T47D (cell line): ENCODE measurements around the gene WNT10A.

Source experiments
- DNase-seq, 2 experiments: peaks; one replicate each; pipeline versions ENCODE4 v3.0.0 to v3.0.0-alpha.2; 2011 to 2012; ENCODE audit warnings: low read depth in 1 of 2, low spot score in 1 of 2
- JUND ChIP-seq: IDR thresholded peaks from 2 replicates; pipeline ENCODE4 v1.6.1; 2012; ENCODE audit warnings: low read depth
- in situ Hi-C: cut with HindIII; loops from 2 replicates; pipeline ENCODE4 v1.10.0; 2016; ENCODE audit warnings: low sequenced_read_pairs, low pct_unique_long_range_greater_than_20kb

WNT10A gene

GRCh38 chr2:218882866-218883366, 2.3 kb downstream of the WNT10A start:
- no peak for DNase-seq
- in situ Hi-C loops, result no loop called here
- TF ChIP-seq JUND, result no peak

- in situ Hi-C loops, result no loop called here
- no peak for DNase-seq
- TF ChIP-seq JUND, result no peak
These were observed 3.1 kb downstream of the WNT10A start for GRCh38 chr2:218883491-218884490.

GRCh38 chr2:218884519-218884918, 3.9 kb downstream of the WNT10A start:
- DNase-seq, result no peak
- TF ChIP-seq JUND, result no peak
- in situ Hi-C loops, result no loop called here

GRCh38 chr2:218885981-218886947, 5.6 kb downstream of the WNT10A start:
- in situ Hi-C loops, result no loop called here
- no peak for DNase-seq
- TF ChIP-seq JUND, result no peak

- no peak for DNase-seq
- no peak for TF ChIP-seq JUND
- in situ Hi-C loops, result no loop called here
These were observed 6.4 kb downstream of the WNT10A start for GRCh38 chr2:218887079-218887478.

- no peak for DNase-seq
- no peak for TF ChIP-seq JUND
- in situ Hi-C loops, result no loop called here
These were observed 7.7 kb downstream of the WNT10A start for GRCh38 chr2:218888341-218888740.

- no peak for DNase-seq
- in situ Hi-C loops, result no loop called here
- TF ChIP-seq JUND, result no peak
These were observed 9.3 kb downstream of the WNT10A start for GRCh38 chr2:218889937-218890336.

- DNase-seq, result no peak
- in situ Hi-C loops, result no loop called here
- no peak for TF ChIP-seq JUND
These were observed 9.7 kb downstream of the WNT10A start for GRCh38 chr2:218890369-218890768.

- in situ Hi-C loops, result no loop called here
- no peak for TF ChIP-seq JUND
- DNase-seq, result no peak
These were observed 10.9 kb downstream of the WNT10A start for GRCh38 chr2:218891275-218892135.

GRCh38 chr2:218892693-218893348, 12.2 kb downstream of the WNT10A start:
- no peak for TF ChIP-seq JUND
- in situ Hi-C loops, result no loop called here
- peak; percentile 74 to 91 for DNase-seq
